ENCODE measurements around the gene HSPB7.
"Not testable (repeated sequence)": the region's sequence is repeated elsewhere in the genome, so short reads cannot be mapped to it uniquely, and the experiment has no call there.

Gene HSPB7

GRCh38 chr1:16017461-16018303 lies at the start of gene HSPB7:
HSPB7 (minus strand) TSS chr1:16018043; CDS start chr1:16017963, 80 bp downstream.
- peak; percentile 22 for DNase-seq

- no peak for DNase-seq
These were observed 49.4 kb upstream of the HSPB7 start for GRCh38 chr1:16067127-16067768.

- DNase-seq = no peak
These were observed 48.4 kb upstream of the HSPB7 start for GRCh38 chr1:16066245-16066644.

GRCh38 chr1:16065269-16065576 lies 47.4 kb upstream of the HSPB7 start:
- no peak for DNase-seq

GRCh38 chr1:16064536-16065268 lies 46.9 kb upstream of the HSPB7 start:
- no peak for DNase-seq

GRCh38 chr1:16063921-16064320 lies 46.1 kb upstream of the HSPB7 start:
- no peak for DNase-seq

- DNase-seq = no peak
These were observed 45.5 kb upstream of the HSPB7 start for GRCh38 chr1:16063226-16063829.

- not testable (repeated sequence) for DNase-seq
These were observed 44.8 kb upstream of the HSPB7 start for GRCh38 chr1:16062687-16063075.

- not testable (repeated sequence) for DNase-seq
These were observed 44.3 kb upstream of the HSPB7 start for GRCh38 chr1:16061989-16062686.

- DNase-seq = no peak
These were observed 43.4 kb upstream of the HSPB7 start for GRCh38 chr1:16061266-16061665.

GRCh38 chr1:16058394-16059120 lies 40.7 kb upstream of the HSPB7 start:
- DNase-seq = not testable (repeated sequence)

- DNase-seq = not testable (repeated sequence)
These were observed 39.6 kb upstream of the HSPB7 start for GRCh38 chr1:16057314-16057915.

- DNase-seq = not testable (repeated sequence)
These were observed 38.7 kb upstream of the HSPB7 start for GRCh38 chr1:16056521-16056912.

GRCh38 chr1:16055613-16056520 lies 38.0 kb upstream of the HSPB7 start:
- peak; percentile 98 for DNase-seq

GRCh38 chr1:16054598-16055540 lies 37.0 kb upstream of the HSPB7 start:
- DNase-seq = no peak

GRCh38 chr1:16053781-16054502 lies 36.1 kb upstream of the HSPB7 start:
- DNase-seq = no peak

GRCh38 chr1:16051949-16052348 lies 34.1 kb upstream of the HSPB7 start:
- not testable (repeated sequence) for DNase-seq

- DNase-seq = no peak
These were observed 33.2 kb upstream of the HSPB7 start for GRCh38 chr1:16051039-16051438.

- DNase-seq = no peak
These were observed 32.5 kb upstream of the HSPB7 start for GRCh38 chr1:16050328-16050727.

Data from NCI-H510A treated with DMSO at 0.1 percent for 48 hours (cell line).